CD4-positive, alpha-beta T cell treated with Interleukin-17A for 1 hour (primary cell): Measurements from ENCODE around the gene TNFRSF17.
"Not testable (repeated sequence)": the region's sequence is repeated elsewhere in the genome, so short reads cannot be mapped to it uniquely, and the experiment has no call there.

Experiments used
- DNase-seq: peaks from one replicate; pipeline ENCODE4 v3.0.0-alpha.2; 2020

Gene TNFRSF17

DNA sequence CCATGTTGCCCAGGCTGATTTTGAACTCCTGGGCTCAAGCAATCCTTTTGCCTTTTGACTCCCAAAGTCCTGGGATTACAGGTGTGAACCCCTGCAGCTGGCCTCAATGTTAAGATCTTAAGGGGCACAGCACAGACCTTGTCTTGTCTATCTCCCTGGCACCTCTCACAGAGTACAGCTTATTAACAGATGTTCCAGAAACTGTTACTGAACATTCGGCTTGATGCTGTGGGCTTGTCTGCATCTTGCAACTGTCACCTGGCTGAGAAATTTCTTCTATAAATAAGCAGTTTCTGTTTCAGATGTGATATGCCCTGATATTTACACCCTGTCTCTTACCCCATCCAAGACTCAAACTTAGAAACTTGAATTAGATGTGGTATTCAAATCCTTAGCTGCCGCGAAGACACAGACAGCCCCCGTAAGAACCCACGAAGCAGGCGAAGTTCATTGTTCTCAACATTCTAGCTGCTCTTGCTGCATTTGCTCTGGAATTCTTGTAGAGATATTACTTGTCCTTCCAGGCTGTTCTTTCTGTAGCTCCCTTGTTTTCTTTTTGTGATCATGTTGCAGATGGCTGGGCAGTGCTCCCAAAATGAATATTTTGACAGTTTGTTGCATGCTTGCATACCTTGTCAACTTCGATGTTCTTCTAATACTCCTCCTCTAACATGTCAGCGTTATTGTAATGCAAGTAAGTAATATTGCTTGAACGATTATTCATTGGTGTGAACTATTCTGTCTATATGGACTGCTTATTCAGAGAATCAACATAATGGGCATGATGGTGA is at the start of gene TNFRSF17:
TNFRSF17 (plus strand) TSS at position 450 of the 791 bp plus-strand sequence; CDS start at position 565, 115 bp downstream.
- no peak for DNase-seq

DNA sequence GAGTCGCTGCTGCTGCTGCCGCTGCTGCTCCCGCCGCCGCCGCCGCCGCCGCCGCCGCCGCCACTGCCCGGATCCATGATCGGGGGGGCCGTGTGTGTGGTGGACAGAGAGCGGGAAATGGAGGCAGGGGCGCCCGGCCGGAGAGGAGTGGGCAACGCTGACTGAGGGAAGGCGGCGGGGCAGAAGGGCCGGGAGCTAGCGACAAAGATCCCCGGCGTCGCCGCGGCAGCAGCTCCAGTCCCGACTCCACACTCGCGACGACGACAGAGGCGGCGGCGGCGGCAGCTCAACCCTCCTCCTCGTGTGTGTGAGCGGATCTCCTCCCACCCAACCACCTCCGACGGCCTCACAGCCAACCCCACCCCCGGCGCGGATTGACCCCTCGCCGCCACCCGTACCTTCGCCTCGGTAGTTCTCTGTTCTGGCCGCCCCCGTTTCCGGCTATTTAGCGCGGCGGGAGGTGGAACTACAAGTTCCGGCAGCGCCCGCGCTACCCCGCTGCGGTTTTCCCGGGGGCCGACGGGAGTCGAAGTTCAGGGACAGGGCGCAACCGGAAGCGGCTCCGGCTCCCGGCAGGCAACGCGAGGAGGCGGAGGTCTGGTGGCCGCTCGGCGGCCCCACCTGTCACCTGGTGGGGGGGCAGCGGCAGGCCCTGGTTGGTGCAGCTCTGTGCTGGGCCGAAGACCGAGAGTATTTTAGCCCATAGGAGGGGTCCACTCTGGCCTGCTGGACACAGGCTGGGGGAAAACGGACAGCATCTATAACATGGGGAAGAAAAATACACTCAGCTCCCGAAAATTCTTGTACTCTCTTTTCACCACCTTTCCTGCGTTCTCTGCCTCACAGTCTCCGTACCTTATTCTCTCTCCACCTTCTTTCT is 49.1 kb upstream of the TNFRSF17 start, which contains the start of gene GSPT1:
GSPT1 (minus strand) TSS at position 313 of the 880 bp plus-strand sequence; CDS start at position 77, 236 bp downstream.
- peak; percentile 99 for DNase-seq

DNA sequence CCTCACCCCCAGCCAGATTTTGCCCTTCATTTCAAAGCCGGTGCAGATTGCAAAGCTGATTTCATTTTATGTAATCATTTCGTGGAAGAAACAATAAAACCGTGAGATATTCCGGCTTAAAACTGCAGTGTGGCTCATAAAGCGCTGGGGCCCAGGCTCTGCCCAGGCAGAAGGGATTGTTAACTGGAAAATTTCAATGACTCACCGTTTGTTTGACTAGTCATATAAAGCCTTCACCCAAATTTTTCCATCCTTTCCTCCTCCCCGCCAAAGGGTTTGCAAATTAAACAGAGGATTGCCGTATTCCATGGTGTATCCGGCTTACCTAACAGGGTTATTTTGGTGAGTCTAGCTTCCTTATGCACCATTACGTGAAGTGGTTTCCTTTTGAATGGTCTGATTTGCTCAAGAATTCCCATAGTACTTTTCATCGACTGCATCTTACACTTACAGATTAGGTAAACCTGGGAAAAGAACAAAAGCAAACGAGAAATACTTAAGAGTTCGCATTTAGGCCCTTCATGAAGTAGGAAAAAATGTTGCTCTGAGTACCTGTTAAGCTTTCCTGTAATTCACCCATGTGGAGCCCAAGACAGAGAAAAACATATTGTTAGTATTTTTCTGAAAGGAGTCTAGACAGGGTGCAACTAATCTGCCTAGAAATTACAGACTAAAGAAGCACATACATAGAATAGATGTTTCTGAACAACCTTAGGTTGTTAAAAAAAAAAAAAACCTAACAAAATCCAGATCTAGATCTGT is 48.3 kb upstream of the TNFRSF17 start:
- DNase-seq: no peak

DNA sequence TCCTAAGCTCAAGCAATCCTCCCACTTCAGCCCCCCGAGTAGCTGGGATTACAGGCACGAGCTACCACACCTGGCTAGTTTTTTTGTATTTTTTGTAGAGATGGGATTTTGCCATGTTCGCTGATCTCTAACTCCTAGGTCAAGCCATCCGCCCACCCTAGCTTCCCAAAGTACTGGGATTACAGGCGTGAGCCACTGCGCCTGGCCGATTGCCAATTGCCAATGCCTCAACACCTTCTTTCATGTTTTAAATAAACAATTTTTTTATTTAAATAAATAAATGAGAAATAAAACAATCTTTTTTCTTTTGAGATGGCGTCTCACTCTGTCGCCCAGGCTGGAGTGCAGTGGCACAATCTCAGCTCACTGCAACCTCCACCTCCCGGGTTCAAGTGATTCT is 41.0 kb upstream of the TNFRSF17 start:
- DNase-seq: not testable (repeated sequence)

DNA sequence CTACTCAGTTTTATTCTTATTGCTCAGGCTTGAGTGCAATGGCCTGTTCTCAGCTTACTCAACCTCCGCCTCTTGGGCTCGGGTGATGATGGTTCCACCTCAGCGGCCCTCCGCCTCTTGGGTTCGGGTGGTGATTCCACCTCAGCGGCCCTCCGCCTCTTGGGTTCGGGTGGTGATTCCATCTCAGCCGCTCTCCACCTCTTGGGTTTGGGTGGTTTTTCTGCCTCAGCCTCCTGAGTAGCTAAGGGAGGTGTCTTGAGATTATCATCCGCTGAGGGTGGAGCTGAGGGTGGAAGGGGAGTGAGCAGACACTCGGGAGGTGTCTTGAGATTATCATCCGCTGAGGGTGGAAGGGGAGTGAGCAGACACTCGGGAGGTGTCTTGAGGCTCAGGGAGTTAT is 37.7 kb upstream of the TNFRSF17 start:
- DNase-seq: not testable (repeated sequence)

DNA sequence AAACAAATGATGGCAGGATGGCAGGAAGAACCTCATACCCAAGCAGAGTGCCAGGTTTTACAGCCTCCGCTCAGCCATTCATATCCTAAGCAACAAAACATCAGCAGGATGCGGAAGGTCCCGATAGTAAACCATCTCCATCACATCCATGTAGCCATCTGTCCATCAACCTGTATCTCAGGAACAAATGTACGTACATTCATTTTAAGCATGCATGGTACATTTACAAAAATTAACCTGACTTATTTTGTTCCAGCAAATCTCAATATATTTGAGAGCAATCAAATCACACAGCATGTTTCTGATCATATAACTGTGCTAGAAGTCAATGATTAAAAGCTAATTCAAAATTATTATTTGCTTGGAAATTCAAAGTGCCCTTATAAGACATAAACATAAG is 23.1 kb upstream of the TNFRSF17 start, which contains the start of gene NPIPB2:
NPIPB2 (minus strand) TSS at position 101 of the 400 bp plus-strand sequence; CDS start at position 101, 0 bp downstream.
- not testable (repeated sequence) for DNase-seq

DNA sequence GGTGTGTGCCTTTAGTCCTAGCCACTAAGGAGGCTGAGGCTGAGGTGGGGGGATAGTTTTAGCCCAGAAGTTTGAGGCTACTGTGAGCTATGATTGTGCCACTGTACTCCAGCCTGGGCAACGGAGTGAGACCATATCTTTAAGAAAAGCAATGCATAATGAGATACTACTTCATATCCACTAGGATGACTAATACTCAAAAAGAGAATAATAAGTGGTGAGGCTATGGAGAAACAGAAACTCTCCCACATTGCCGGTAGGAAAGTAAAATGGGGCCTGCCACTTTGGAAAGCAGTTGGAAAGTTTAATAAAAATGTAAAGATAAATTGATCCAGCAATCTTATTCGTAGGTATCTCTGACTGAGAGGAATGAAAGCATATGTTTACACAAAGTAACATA is 18.6 kb upstream of the TNFRSF17 start:
- DNase-seq: no peak

DNA sequence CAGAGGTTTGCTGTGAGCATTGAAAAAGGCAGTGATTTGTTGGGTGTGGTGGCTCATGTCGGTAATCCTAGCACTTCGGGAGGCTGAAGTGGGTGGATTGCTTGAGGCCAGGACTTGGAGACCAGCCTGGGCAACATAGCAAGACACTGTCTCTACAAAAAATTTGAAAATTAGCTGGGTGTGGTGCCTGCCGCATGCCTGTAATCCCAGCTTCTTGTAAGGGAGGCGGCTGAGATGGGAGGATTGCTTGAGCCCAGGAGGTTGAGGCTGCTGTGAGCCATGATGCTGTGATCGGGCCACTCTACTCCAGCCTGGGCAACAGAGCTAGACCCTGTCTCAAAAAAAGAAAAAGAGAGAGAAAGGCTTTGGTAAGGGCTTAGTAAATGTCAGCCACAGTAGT is 16.2 kb upstream of the TNFRSF17 start:
- no peak for DNase-seq

DNA sequence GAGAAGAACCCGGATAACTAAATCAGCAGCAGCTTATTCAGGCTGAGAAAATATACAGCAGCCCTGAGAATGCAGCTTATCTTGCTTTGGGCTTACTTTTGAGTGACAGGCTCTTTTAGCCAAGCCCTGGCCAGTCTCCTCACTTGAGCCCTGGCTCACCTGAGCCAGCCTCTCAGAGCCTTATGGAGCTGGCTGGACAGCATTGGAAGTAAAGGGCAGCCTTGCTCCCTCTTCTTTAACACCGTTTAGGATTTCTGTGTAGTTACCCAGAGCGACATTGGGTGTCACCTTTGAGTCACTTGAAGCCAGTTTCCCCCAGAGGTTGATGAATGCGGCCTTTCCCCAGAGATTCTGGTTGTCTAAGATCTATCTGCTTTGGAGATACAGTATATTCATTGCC is 15.5 kb upstream of the TNFRSF17 start:
- DNase-seq: peak; percentile 15

DNA sequence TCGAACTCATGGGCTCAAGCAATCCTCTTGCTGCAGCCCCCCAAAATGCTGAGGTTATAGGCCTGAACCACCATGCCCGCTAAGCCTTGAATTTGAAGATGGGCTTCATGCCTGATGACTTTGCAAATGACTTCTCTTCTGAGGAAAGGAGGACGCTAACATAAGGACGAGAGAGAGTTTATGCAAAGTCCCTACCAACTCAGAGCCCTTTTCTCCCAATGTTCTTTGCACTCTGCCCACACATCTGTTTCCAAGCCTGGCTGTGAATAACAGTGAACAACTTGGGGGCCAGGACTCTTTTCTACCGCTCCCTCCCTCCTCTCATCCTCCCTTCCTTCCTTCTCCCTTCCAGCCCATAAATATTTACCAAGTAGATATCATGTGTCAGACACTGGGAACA is 14.6 kb upstream of the TNFRSF17 start:
- no peak for DNase-seq

DNA sequence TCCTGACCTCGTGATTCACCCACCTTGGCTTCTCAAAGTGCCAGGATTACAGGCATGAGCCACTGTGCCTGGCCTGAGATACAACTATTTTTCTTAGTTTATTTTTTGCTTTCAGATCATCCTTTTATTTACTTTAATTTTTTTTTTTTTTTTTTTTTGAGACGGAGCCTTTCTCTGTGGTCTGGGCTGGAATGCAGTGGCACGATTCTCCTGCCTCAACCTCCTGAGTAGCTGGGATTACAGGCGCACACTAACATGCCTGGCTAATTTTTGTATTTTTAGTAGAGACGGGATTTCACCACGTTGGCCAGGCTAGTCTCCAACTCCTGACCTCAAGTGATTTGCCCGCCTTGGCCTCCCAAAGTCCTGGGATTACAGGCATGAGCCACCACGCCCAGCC is 11.4 kb upstream of the TNFRSF17 start:
- DNase-seq: not testable (repeated sequence)

DNA sequence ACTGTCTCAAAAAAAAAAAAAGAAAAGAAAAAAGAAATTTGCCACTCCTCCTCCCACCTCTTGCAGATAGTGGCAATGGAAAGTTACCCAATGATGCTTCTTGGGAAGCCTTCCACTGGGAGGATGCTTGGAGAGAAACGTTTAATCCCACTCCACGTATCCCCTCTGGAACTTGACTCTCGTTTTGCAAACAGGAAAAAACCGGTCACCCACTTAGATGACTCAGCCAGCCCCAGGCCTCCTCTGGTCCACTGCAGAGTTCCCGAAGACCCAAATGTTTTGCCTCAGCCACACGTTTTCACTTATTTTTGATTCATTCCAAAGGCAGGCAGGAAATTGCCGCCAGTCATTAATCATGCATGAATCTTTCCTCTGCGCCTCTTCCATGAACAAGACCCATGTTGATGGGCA is 9.3 kb upstream of the TNFRSF17 start:
- DNase-seq: no peak

DNA sequence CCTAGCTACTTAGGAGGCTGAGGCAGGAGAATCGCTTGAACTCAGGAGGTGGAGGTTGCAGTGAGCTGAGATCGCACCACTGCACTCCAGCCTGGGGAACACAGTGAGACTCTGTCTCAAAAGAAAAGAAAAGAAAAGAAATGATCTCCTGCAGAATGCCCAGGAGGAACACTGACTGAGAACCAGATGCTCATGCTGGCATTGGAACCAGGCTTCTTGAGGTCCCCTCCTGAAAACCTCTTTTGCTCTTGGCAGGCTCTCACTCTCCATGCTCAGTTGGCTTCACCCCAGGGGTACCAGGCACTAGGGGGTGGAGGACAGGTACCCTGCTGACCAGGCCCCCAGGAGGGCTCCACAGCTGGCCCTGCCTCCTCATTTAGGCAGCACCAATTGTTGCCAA is 8.5 kb upstream of the TNFRSF17 start:
- no peak for DNase-seq

DNA sequence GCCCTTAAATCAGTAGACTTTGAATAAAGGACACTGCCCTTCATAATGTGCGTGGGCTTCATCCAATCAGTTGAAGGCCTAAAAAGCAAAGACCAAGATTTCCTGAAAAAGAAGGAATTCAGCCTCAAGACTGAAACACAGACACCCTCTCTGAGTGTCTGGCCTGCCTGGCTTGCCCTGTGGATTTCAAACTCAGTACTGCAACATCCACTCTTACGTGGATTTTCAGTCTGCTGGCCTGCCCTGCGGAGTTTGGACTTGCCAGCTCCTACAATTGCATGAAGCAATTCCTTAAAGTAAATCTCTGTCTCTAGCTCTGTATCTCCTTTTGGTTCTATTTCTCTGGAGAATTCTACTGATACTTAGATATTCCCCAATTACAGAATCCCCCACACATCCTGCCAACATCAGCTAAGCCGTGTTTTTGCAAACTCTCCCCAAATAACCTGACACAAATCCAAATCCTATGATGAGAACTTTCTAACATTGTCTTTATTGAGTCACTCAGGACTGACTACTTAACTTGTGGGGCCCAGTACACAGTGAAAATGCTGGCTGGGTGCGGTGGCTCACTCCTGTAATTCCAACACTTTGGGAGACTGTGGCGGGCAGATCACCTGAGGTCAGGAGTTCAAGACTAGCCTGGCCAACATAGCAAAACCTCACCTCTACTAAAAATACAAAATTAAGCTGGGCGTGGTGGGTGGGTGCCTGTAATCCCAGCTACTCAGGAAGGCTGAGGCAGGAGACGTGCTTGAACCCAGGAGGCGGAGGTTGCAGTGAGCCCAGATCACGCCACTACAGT is 7.2 kb upstream of the TNFRSF17 start:
- no peak for DNase-seq

DNA sequence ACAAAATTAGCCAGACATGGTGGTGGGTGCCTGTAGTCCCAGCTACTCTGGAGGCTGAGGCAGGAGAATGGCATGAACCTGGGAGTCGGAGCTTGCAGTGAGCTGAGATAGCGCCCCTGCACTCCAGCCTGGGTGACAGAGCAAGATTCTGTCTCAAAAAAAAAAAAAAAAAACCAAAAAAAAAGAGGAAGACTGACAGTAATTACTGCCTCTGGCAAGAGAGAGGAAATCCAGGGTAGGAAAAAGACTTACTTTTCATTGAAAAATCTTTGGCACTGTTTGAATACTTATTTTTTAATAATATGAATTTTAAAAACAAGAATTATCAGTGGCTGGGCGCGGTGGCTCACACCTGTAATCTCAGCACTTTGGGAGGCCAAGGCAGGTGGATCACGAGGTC is 2.6 kb upstream of the TNFRSF17 start:
- not testable (repeated sequence) for DNase-seq

DNA sequence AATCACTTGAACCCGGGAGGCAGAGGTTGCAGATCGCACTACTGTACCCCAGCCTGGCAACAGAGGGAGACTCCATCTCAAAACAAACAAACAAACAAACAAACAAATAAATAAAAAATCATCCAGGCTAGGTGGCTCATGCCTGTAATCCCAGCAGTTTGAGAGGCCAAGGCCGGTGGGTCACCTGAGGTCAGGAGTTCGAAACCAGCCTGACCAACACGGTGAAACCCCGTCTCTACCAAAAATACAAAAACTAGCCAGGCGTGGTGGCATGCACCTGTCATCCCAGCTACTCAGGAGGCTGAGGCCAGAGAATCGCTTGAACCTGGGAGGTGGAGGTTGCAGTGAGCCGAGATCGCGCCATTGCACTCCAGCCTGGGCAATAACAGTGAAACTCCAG is 2.0 kb upstream of the TNFRSF17 start:
- not testable (repeated sequence) for DNase-seq

DNA sequence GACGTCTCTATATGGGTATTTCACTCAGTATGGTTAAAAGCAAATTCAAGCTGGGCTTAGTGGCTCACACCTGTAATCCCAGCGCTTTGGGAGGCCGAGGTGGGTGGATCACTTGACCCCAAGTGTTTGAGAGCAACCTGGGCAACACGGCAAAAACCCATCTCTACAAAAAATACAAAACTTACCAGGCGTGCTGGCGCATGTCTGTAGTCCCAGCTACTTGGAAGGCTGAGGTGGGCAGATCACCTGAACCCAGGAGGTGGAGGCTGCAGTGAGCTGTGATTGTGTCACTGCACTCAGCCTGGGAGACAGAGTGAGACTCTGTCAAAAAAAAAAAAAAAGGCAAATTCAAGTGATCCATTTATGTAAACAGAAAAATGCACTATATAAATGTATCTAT is 1.3 kb upstream of the TNFRSF17 start:
- DNase-seq: no peak

DNA sequence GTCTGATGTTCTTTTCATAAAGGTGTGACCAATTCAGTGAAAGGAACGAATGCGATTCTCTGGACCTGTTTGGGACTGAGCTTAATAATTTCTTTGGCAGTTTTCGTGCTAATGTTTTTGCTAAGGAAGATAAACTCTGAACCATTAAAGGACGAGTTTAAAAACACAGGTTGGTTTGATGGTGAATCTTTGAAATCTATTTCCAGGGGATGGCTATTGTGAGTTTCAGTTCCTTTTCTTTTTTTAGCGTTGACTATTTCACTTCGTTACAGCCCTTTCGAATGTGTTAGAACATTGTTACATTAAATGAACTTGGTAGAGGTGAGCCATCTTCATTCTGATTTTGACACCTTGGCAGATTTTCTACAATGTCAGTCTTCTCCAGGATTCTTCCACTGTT is 1.2 kb downstream of the TNFRSF17 start:
- DNase-seq: no peak

DNA sequence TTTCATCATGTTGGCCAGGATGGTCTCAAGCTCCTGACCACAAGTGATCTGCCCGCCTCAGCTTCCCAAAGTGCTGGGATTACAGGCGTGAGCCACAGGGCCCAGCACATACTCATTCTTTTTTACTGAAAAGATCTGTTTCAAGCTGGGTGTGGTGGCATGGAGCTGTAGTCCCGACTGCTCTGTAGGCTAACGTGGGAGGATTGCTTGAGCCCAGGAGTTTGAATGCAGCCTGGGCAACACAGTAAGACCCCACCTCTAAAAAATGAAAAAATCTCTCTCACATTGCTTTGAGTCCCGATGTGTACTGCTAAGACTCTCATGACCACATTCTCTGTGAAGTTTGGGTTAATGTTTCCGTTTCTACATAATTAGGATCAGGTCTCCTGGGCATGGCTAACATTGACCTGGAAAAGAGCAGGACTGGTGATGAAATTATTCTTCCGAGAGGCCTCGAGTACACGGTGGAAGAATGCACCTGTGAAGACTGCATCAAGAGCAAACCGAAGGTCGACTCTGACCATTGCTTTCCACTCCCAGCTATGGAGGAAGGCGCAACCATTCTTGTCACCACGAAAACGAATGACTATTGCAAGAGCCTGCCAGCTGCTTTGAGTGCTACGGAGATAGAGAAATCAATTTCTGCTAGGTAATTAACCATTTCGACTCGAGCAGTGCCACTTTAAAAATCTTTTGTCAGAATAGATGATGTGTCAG is 2.3 kb downstream of the TNFRSF17 start:
- no peak for DNase-seq

DNA sequence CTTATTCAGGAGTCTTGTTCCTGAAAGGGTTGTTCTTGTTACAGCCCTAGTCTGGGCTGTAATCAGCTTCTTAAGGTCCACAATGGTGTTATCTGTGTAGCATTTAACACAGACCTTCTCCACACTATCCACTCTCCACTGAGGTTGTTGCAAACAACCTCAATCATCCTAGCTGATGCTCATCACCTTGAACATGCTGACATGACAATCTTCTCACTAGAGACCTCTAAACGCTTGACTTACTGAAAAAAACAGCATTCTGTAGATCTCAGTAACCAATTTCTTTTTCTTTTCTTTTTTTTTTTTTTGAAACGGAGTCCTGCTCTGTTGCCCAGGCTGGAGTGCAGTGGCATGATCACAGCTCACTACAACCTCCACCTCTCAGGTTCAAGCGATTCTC is 3.6 kb downstream of the TNFRSF17 start:
- DNase-seq: no peak

DNA sequence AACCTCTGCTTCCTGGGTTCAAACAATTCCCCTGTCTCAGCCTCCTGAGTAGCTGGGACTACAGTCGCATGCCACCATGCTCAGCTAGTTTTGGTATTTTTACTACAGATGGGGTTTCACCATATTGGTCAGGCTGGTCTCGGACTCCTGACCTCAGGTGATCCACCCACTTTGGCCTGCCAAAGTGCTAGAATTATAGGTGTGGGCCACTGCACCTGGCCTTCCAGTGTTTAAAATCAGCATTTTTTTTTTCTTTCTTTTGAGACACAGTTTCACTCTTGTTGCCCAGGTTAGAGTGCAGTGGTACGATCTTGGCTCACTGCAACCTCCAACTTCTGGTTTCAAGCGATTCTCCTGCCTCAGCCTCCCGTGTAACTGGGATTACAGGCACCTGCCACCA is 5.3 kb downstream of the TNFRSF17 start:
- not testable (repeated sequence) for DNase-seq
